SK-N-SH (cell line): ENCODE results near the gene TMEM117. TPM values are rescaled to one million over a fixed set of nuclear protein-coding genes. Genes with fewer than 3 reads are reported as not detected.

Source experiments
- CTCF ChIA-PET: fragments of 300-600, 350-600 bp; formaldehyde crosslinking; extraction: SDS; loops from one replicate; lab custom pipeline; 2021; lab: Yijun Ruan, JAX
- POLR2A ChIA-PET: fragments of 350-600 bp; sonication (Branson Sonifier 250); formaldehyde crosslinking; extraction: SDS; loops from one replicate; lab custom pipeline; 2020; ENCODE audit warnings: antibody characterized with exemption, inconsistent platforms; lab: Yijun Ruan, JAX
- DNase-seq: peaks from one replicate; pipeline ENCODE4 v3.0.0; 2012
- H2AFZ ChIP-seq: fragments of 200-600 bp; sonication (generic); 2 replicates; pipeline ENCODE4 v1.8.1; 2016; ENCODE audit warnings: antibody characterized with exemption, mild to moderate bottlenecking, low read depth
- H3F3A ChIP-seq: fragments of 200-600 bp; sonication (generic); replicated peaks from 2 replicates; pipeline ENCODE3; 2016; ENCODE audit warnings: antibody characterized with exemption, mild to moderate bottlenecking; ENCODE audit not compliant: insufficient read depth
- H3K27ac ChIP-seq, 2 experiments: fragments of 200-500 bp in 1 of 2; fragments of 200-600 bp in 1 of 2; sonication (Bioruptor generic) in 1 of 2; sonication (generic), shearing (Covaris generic) in 1 of 2; 2 replicates each; pipeline versions ENCODE4 v1.5.1 to v1.6.1; 2014 to 2016; ENCODE audit warnings: low read depth in 2 of 2, inconsistent platforms in 1 of 2, low read length in 1 of 2, mild to moderate bottlenecking in 1 of 2, mixed read lengths in 1 of 2
- H3K27me3 ChIP-seq: fragments of 200-600 bp; sonication (generic), shearing (Covaris generic); 2 replicates; pipeline ENCODE4 v1.6.1; 2016; ENCODE audit warnings: mixed run types; ENCODE audit not compliant: insufficient read depth
- H3K36me3 ChIP-seq, 2 experiments: fragments of 200-500 bp in 1 of 2; fragments of 200-600 bp in 1 of 2; sonication (Bioruptor generic) in 1 of 2; sonication (generic) in 1 of 2; replicated peaks in 1 of 2; 2 replicates each; pipeline versions ENCODE3 to v1.5.1; 2014 to 2016; ENCODE audit warnings: low read length in 1 of 2, mild to moderate bottlenecking in 1 of 2; ENCODE audit not compliant: insufficient read depth in 2 of 2, control insufficient read depth in 1 of 2
- H3K4me1 ChIP-seq, 2 experiments: fragments of 200-500 bp in 1 of 2; fragments of 200-600 bp in 1 of 2; sonication (Bioruptor generic) in 1 of 2; sonication (generic), shearing (Covaris generic) in 1 of 2; 2 replicates each; pipeline versions ENCODE4 v1.5.1 to v1.6.1; 2014 to 2016; ENCODE audit warnings: low read depth in 1 of 2, low read length in 1 of 2, mixed run types in 1 of 2; ENCODE audit not compliant: insufficient read depth in 2 of 2, control insufficient read depth in 1 of 2
- H3K4me2 ChIP-seq: fragments of 200-600 bp; sonication (generic), shearing (Covaris generic); 2 replicates; pipeline ENCODE4 v1.6.1; 2017; ENCODE audit warnings: mixed run types
- H3K4me3 ChIP-seq, 2 experiments: fragments of 200-500 bp in 1 of 2; fragments of 200-600 bp in 1 of 2; sonication (Bioruptor generic) in 1 of 2; sonication (generic), shearing (Covaris generic) in 1 of 2; 2 replicates each; pipeline versions ENCODE4 v1.5.1 to v1.8.1; 2014 to 2016; ENCODE audit warnings: low read depth in 2 of 2, inconsistent platforms in 1 of 2, low read length in 1 of 2, mild to moderate bottlenecking in 1 of 2, mixed read lengths in 1 of 2, moderate library complexity in 1 of 2
- H3K79me2 ChIP-seq: fragments of 200-600 bp; sonication (generic); 2 replicates; pipeline ENCODE4 v1.8.1; 2017; ENCODE audit warnings: mild to moderate bottlenecking; ENCODE audit not compliant: insufficient read depth
- H3K9ac ChIP-seq: fragments of 200-600 bp; sonication (generic); 2 replicates; pipeline ENCODE4 v1.6.1; 2017; ENCODE audit warnings: mixed run types
- H3K9me2 ChIP-seq: fragments of 200-600 bp; sonication (generic); 2 replicates; pipeline ENCODE4 v1.6.1; 2017; ENCODE audit warnings: mixed run types
- H3K9me3 ChIP-seq: fragments of 200-600 bp; sonication (generic); 2 replicates; pipeline ENCODE4 v1.6.1; 2017; ENCODE audit warnings: mixed run types, mild to moderate bottlenecking, moderate library complexity
- H4K20me1 ChIP-seq: fragments of 200-600 bp; sonication (generic); 2 replicates; pipeline ENCODE4 v1.6.1; 2017; ENCODE audit warnings: mild to moderate bottlenecking, mixed run types; ENCODE audit not compliant: insufficient read depth
- EP300 ChIP-seq, 2 experiments: IDR thresholded peaks; 2 replicates each; pipeline versions ENCODE4 v1.4.0 to v1.6.1; 2012; ENCODE audit warnings: borderline replicate concordance in 1 of 2, low read depth in 1 of 2, low read length in 1 of 2
- FOSL2 ChIP-seq: IDR thresholded peaks from 2 replicates; pipeline ENCODE4 v1.4.0; 2012; ENCODE audit warnings: low read depth, mild to moderate bottlenecking, moderate library complexity, borderline replicate concordance
- GABPA ChIP-seq: IDR thresholded peaks from 2 replicates; pipeline ENCODE4 v1.4.0; 2012; ENCODE audit warnings: low read depth, mild to moderate bottlenecking
- JUND ChIP-seq: IDR thresholded peaks from 2 replicates; pipeline ENCODE4 v1.4.0; 2012
- POLR2AphosphoS5 ChIP-seq: IDR thresholded peaks from 2 replicates; pipeline ENCODE4 v1.6.1; 2012; ENCODE audit warnings: low read depth, low read length
- RCOR1 ChIP-seq: fragments of 150-350 bp; IDR thresholded peaks from 2 replicates; pipeline ENCODE4 v1.6.1; 2017; ENCODE audit warnings: antibody characterized with exemption, low read length
- RFX5 ChIP-seq: IDR thresholded peaks from 2 replicates; pipeline ENCODE4 v1.6.1; 2012; ENCODE audit warnings: mild to moderate bottlenecking, improper control_type of control experiment, low read length
- SIN3A ChIP-seq: IDR thresholded peaks from 2 replicates; pipeline ENCODE4 v1.6.1; 2012; ENCODE audit warnings: low read depth, mild to moderate bottlenecking, low read length, moderate library complexity, borderline replicate concordance
- SMC3 ChIP-seq: IDR thresholded peaks from 2 replicates; pipeline ENCODE4 v1.6.1; 2012; ENCODE audit warnings: low read depth, low read length, improper control_type of control experiment
- TEAD4 ChIP-seq: IDR thresholded peaks from 2 replicates; pipeline ENCODE4 v1.4.0; 2012; ENCODE audit warnings: mild to moderate bottlenecking, borderline replicate concordance; ENCODE audit not compliant: insufficient read depth
- whole genome bisulfite sequencing: methylation state at CpG from one replicate; pipeline ENCODE4 v1.1.6; 2017; ENCODE audit warnings: low lambda C conversion rate; 5-methylcytosine and 5-hydroxymethylcytosine counted together
- polyA plus RNA-seq, 3 experiments: library from polyadenylated mRNA; depleted of rRNA; stranded (reverse); fragments of >200 nt; gene quantifications; 2 replicates each; pipeline ENCODE4 v1.2.3, GENCODE V29; 2012
- TF ChIP-seq, protein P1 (sequence below): fragments of 150-350 bp; IDR thresholded peaks from 2 replicates; pipeline ENCODE4 v1.6.1; 2017; ENCODE audit warnings: antibody characterized with exemption, low read length, low read depth, borderline replicate concordance
- TF ChIP-seq, protein P2 (sequence below): IDR thresholded peaks from 2 replicates; pipeline ENCODE4 v1.6.1; 2012; ENCODE audit warnings: mild to moderate bottlenecking, low read depth, low read length, moderate library complexity
- TF ChIP-seq, protein P3 (sequence below): fragments of 200-600 bp; sonication (generic); IDR thresholded peaks from 2 replicates; pipeline ENCODE4 v1.6.1; 2017; ENCODE audit warnings: antibody characterized with exemption, mild to moderate bottlenecking, moderate library complexity

TMEM117 gene
- polyA plus RNA-seq, 1 of the 3 experiments (the other 2 are of a cell fraction): 0.81 TPM

DNA sequence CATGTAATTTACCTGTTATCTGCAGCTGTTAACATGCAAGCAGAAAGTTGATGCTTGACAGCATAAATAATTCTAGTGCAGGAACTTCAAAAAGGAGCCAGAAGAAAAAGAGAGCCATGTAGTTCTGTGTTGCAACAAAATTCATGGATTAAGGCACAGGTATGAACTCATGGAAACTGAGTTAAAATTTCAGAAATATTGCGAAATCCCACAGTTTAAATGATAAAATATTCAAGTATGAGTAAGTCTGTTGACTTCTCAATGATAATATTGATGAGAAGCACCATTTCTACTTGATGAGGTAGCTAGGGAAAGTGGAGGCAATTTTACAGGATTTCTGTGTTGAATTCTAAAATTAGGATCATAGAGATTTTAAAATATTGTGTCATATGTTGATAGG lies 290.9 kb downstream of the TMEM117 start:
- H3K79me2 ChIP-seq: no peaks in the 10 kb centered on the region
- TF ChIP-seq, protein P1, sequence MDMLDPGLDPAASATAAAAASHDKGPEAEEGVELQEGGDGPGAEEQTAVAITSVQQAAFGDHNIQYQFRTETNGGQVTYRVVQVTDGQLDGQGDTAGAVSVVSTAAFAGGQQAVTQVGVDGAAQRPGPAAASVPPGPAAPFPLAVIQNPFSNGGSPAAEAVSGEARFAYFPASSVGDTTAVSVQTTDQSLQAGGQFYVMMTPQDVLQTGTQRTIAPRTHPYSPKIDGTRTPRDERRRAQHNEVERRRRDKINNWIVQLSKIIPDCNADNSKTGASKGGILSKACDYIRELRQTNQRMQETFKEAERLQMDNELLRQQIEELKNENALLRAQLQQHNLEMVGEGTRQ: no peak
- TF ChIP-seq SIN3A: no peak
- no peak for TF ChIP-seq FOSL2
- no peak for TF ChIP-seq EP300 (IDR thresholded peaks at IDR 0.05; ENCODE audit: borderline replicate concordance in 1 of 2, low read depth in 1 of 2, low read length in 1 of 2)
- TF ChIP-seq JUND: no peak
- TF ChIP-seq TEAD4: no peak
- TF ChIP-seq GABPA: no peak
- TF ChIP-seq POLR2AphosphoS5: no peak
- TF ChIP-seq SMC3: no peak
- TF ChIP-seq, protein P2, sequence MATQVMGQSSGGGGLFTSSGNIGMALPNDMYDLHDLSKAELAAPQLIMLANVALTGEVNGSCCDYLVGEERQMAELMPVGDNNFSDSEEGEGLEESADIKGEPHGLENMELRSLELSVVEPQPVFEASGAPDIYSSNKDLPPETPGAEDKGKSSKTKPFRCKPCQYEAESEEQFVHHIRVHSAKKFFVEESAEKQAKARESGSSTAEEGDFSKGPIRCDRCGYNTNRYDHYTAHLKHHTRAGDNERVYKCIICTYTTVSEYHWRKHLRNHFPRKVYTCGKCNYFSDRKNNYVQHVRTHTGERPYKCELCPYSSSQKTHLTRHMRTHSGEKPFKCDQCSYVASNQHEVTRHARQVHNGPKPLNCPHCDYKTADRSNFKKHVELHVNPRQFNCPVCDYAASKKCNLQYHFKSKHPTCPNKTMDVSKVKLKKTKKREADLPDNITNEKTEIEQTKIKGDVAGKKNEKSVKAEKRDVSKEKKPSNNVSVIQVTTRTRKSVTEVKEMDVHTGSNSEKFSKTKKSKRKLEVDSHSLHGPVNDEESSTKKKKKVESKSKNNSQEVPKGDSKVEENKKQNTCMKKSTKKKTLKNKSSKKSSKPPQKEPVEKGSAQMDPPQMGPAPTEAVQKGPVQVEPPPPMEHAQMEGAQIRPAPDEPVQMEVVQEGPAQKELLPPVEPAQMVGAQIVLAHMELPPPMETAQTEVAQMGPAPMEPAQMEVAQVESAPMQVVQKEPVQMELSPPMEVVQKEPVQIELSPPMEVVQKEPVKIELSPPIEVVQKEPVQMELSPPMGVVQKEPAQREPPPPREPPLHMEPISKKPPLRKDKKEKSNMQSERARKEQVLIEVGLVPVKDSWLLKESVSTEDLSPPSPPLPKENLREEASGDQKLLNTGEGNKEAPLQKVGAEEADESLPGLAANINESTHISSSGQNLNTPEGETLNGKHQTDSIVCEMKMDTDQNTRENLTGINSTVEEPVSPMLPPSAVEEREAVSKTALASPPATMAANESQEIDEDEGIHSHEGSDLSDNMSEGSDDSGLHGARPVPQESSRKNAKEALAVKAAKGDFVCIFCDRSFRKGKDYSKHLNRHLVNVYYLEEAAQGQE: no peak
- TF ChIP-seq RCOR1: no peak
- TF ChIP-seq RFX5: no peak
- TF ChIP-seq, protein P3, sequence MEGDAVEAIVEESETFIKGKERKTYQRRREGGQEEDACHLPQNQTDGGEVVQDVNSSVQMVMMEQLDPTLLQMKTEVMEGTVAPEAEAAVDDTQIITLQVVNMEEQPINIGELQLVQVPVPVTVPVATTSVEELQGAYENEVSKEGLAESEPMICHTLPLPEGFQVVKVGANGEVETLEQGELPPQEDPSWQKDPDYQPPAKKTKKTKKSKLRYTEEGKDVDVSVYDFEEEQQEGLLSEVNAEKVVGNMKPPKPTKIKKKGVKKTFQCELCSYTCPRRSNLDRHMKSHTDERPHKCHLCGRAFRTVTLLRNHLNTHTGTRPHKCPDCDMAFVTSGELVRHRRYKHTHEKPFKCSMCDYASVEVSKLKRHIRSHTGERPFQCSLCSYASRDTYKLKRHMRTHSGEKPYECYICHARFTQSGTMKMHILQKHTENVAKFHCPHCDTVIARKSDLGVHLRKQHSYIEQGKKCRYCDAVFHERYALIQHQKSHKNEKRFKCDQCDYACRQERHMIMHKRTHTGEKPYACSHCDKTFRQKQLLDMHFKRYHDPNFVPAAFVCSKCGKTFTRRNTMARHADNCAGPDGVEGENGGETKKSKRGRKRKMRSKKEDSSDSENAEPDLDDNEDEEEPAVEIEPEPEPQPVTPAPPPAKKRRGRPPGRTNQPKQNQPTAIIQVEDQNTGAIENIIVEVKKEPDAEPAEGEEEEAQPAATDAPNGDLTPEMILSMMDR: no peak
- no peaks in the 10 kb centered on the region for H3K9me2 ChIP-seq
- no peaks in the 10 kb centered on the region for H3K9me3 ChIP-seq
- no peaks in the 10 kb centered on the region for H4K20me1 ChIP-seq
- H3K4me1 ChIP-seq: no peaks in the 10 kb centered on the region; a peak in 1 of 4 replicates
- ChIA-PET CTCF (no interaction called here), POLR2A (no interaction called here)
- no peak overlapping the region for H3K4me3 ChIP-seq
- WGBS: 25% methylated on average over 1 of the region's 1 CpG
- H3K9ac ChIP-seq: no peak overlapping the region
- no peaks in the 10 kb centered on the region for H3F3A ChIP-seq
- no peaks in the 10 kb centered on the region for H3K27me3 ChIP-seq
- no peak overlapping the region for H2AFZ ChIP-seq
- H3K4me2 ChIP-seq: no peak overlapping the region
- H3K36me3 ChIP-seq: no peaks in the 10 kb centered on the region
- DNase-seq: no peak
- no peak overlapping the region for H3K27ac ChIP-seq
